ENCODE results near the gene TPRX1. TPM values are rescaled to one million over a fixed set of nuclear protein-coding genes. Genes with fewer than 3 reads are reported as not detected.
"Not testable (repeated sequence)": the region's sequence is repeated elsewhere in the genome, so short reads cannot be mapped to it uniquely, and the experiment has no call there.

The TPRX1 gene
- total RNA-seq, 2 donors from 2014 or later, result not detected

- H3K27me3 Mint-ChIP-seq (ENCODE audit: low read depth), result no peaks in the 10 kb centered on the region
- H3K4me3 Mint-ChIP-seq, result no peak overlapping the region
- no peak overlapping the region for H3K27ac Mint-ChIP-seq
- no peak for ATAC-seq (replicated peaks in 1 of 2)
- H3K4me1 Mint-ChIP-seq (ENCODE audit: low read depth), result peaks cover 32% of the 10 kb centered on the region
- no peak for DNase-seq
- H3K36me3 Mint-ChIP-seq (ENCODE audit: insufficient read depth in 2 of 2), result peaks cover 2 to 4% of the 10 kb centered on the region in 2 donors
- no peaks in the 10 kb centered on the region for H3K9me3 Mint-ChIP-seq
Observed at GRCh38 chr19:47776568-47776967, 27.8 kb downstream of the TPRX1 start.

GRCh38 chr19:47771291-47771690 is 33.1 kb downstream of the TPRX1 start:
- DNase-seq; H3K27ac Mint-ChIP-seq; H3K27me3 Mint-ChIP-seq (ENCODE audit: low read depth); H3K4me3 Mint-ChIP-seq; H3K4me1 Mint-ChIP-seq (ENCODE audit: low read depth); H3K9me3 Mint-ChIP-seq; H3K36me3 Mint-ChIP-seq (ENCODE audit: insufficient read depth in 2 of 2); ATAC-seq (replicated peaks in 1 of 2): not testable (repeated sequence)

- Mint-ChIP-seq H3K4me3 (no peak overlapping the region), H3K27ac (no peak overlapping the region), H3K36me3 (ENCODE audit: insufficient read depth in 2 of 2) (no peaks in the 10 kb centered on the region), H3K9me3 (no peaks in the 10 kb centered on the region), H3K27me3 (ENCODE audit: low read depth) (no peaks in the 10 kb centered on the region), H3K4me1 (ENCODE audit: low read depth) (peaks cover 12% of the 10 kb centered on the region)
- ATAC-seq (replicated peaks in 1 of 2) (no peak), DNase-seq (no peak)
Observed at GRCh38 chr19:47769534-47769933, 34.8 kb downstream of the TPRX1 start.

GRCh38 chr19:47768604-47769003 is 35.7 kb downstream of the TPRX1 start:
- Mint-ChIP-seq H3K27me3 (ENCODE audit: low read depth) (no peaks in the 10 kb centered on the region), H3K4me1 (ENCODE audit: low read depth) (peaks cover 12% of the 10 kb centered on the region), H3K4me3 (no peak overlapping the region), H3K9me3 (no peaks in the 10 kb centered on the region), H3K36me3 (ENCODE audit: insufficient read depth in 2 of 2) (no peaks in the 10 kb centered on the region), H3K27ac (no peak overlapping the region)
- DNase-seq (no peak), ATAC-seq (replicated peaks in 1 of 2) (no peak)

GRCh38 chr19:47767349-47767748 is 37.0 kb downstream of the TPRX1 start:
- Mint-ChIP-seq H3K4me3 (no peak overlapping the region), H3K36me3 (ENCODE audit: insufficient read depth in 2 of 2) (no peaks in the 10 kb centered on the region), H3K27me3 (ENCODE audit: low read depth) (no peaks in the 10 kb centered on the region), H3K9me3 (no peaks in the 10 kb centered on the region), H3K4me1 (ENCODE audit: low read depth) (peaks cover 12% of the 10 kb centered on the region), H3K27ac (no peak overlapping the region)
- DNase-seq, result no peak
- ATAC-seq (replicated peaks in 1 of 2), result no peak

GRCh38 chr19:47766670-47767069 is 37.7 kb downstream of the TPRX1 start:
- no peak overlapping the region for H3K4me3 Mint-ChIP-seq

GRCh38 chr19:47766359-47766620 is 38.1 kb downstream of the TPRX1 start:
- DNase-seq, result no peak
- Mint-ChIP-seq H3K27me3 (ENCODE audit: low read depth) (no peaks in the 10 kb centered on the region), H3K36me3 (ENCODE audit: insufficient read depth in 2 of 2) (no peaks in the 10 kb centered on the region), H3K9me3 (no peaks in the 10 kb centered on the region), H3K4me1 (ENCODE audit: low read depth) (peaks cover 12% of the 10 kb centered on the region), H3K27ac (no peak overlapping the region), H3K4me3 (no peak overlapping the region)
- peak in 1 of 2 donors; percentile 14 for ATAC-seq (replicated peaks in 1 of 2)

More at GRCh38 chr19:47766670-47767069, 37.7 kb downstream of the TPRX1 start:
- ATAC-seq (replicated peaks in 1 of 2), result no peak
- H3K4me1 Mint-ChIP-seq (ENCODE audit: low read depth), result peaks cover 12% of the 10 kb centered on the region
- no peak for DNase-seq
- no peak overlapping the region for H3K27ac Mint-ChIP-seq
- H3K36me3 Mint-ChIP-seq (ENCODE audit: insufficient read depth in 2 of 2), result no peaks in the 10 kb centered on the region
- no peaks in the 10 kb centered on the region for H3K9me3 Mint-ChIP-seq
- H3K27me3 Mint-ChIP-seq (ENCODE audit: low read depth), result no peaks in the 10 kb centered on the region

- Mint-ChIP-seq H3K9me3 (no peaks in the 10 kb centered on the region), H3K36me3 (ENCODE audit: insufficient read depth in 2 of 2) (no peaks in the 10 kb centered on the region), H3K27me3 (ENCODE audit: low read depth) (no peaks in the 10 kb centered on the region), H3K4me1 (ENCODE audit: low read depth) (peaks cover 10% of the 10 kb centered on the region), H3K4me3 (no peak overlapping the region), H3K27ac (no peak overlapping the region)
- ATAC-seq (replicated peaks in 1 of 2) (peak; percentile 50 to 52), DNase-seq (peak; percentile 36 to 41)
Observed at GRCh38 chr19:47765523-47766358, 38.6 kb downstream of the TPRX1 start.

- H3K27me3 Mint-ChIP-seq (ENCODE audit: low read depth); H3K27ac Mint-ChIP-seq; H3K4me1 Mint-ChIP-seq (ENCODE audit: low read depth); H3K4me3 Mint-ChIP-seq; H3K9me3 Mint-ChIP-seq; H3K36me3 Mint-ChIP-seq (ENCODE audit: insufficient read depth in 2 of 2); ATAC-seq (replicated peaks in 1 of 2); DNase-seq: not testable (repeated sequence)
Observed at GRCh38 chr19:47764705-47765104, 39.6 kb downstream of the TPRX1 start.

- H3K27ac Mint-ChIP-seq, result no peak overlapping the region
- H3K27me3 Mint-ChIP-seq (ENCODE audit: low read depth), result no peaks in the 10 kb centered on the region
- peaks cover 3 to 11% of the 10 kb centered on the region in 2 donors for H3K36me3 Mint-ChIP-seq (ENCODE audit: insufficient read depth in 2 of 2)
- ATAC-seq (replicated peaks in 1 of 2) (no peak), DNase-seq (no peak)
- no peak overlapping the region for H3K4me3 Mint-ChIP-seq
- peaks cover 5% of the 10 kb centered on the region for H3K4me1 Mint-ChIP-seq (ENCODE audit: low read depth)
- H3K9me3 Mint-ChIP-seq, result no peaks in the 10 kb centered on the region
Observed at GRCh38 chr19:47762615-47763308, 41.6 kb downstream of the TPRX1 start.

GRCh38 chr19:47762151-47762550 is 42.2 kb downstream of the TPRX1 start:
- Mint-ChIP-seq H3K4me1 (ENCODE audit: low read depth) (peaks cover 5% of the 10 kb centered on the region), H3K27ac (no peak overlapping the region), H3K9me3 (no peaks in the 10 kb centered on the region), H3K4me3 (no peak overlapping the region), H3K27me3 (ENCODE audit: low read depth) (no peaks in the 10 kb centered on the region), H3K36me3 (ENCODE audit: insufficient read depth in 2 of 2) (peaks cover 3 to 13% of the 10 kb centered on the region in 2 donors)
- DNase-seq (no peak), ATAC-seq (replicated peaks in 1 of 2) (no peak)

- Mint-ChIP-seq H3K27ac (no peak overlapping the region), H3K36me3 (ENCODE audit: insufficient read depth in 2 of 2) (peaks cover 3 to 16% of the 10 kb centered on the region in 2 donors), H3K4me1 (ENCODE audit: low read depth) (peaks cover 5% of the 10 kb centered on the region), H3K9me3 (no peaks in the 10 kb centered on the region), H3K27me3 (ENCODE audit: low read depth) (no peaks in the 10 kb centered on the region), H3K4me3 (no peak overlapping the region)
- DNase-seq (no peak), ATAC-seq (replicated peaks in 1 of 2) (no peak)
Observed at GRCh38 chr19:47761566-47761965, 42.8 kb downstream of the TPRX1 start.

- ATAC-seq (replicated peaks in 1 of 2) (no peak), DNase-seq (no peak)
- Mint-ChIP-seq H3K9me3 (no peaks in the 10 kb centered on the region), H3K27ac (no peak overlapping the region), H3K4me1 (ENCODE audit: low read depth) (peaks cover 5% of the 10 kb centered on the region), H3K36me3 (ENCODE audit: insufficient read depth in 2 of 2) (peaks cover 3 to 16% of the 10 kb centered on the region in 2 donors), H3K27me3 (ENCODE audit: low read depth) (no peaks in the 10 kb centered on the region), H3K4me3 (no peak overlapping the region)
Observed at GRCh38 chr19:47760632-47760999, 43.7 kb downstream of the TPRX1 start.

GRCh38 chr19:47758443-47758804 is 45.9 kb downstream of the TPRX1 start:
- H3K36me3 Mint-ChIP-seq (ENCODE audit: insufficient read depth in 2 of 2), result peaks cover 3 to 22% of the 10 kb centered on the region in 2 donors
- H3K4me1 Mint-ChIP-seq (ENCODE audit: low read depth), result no peaks in the 10 kb centered on the region
- no peak overlapping the region for H3K4me3 Mint-ChIP-seq
- H3K27ac Mint-ChIP-seq, result no peak overlapping the region
- no peaks in the 10 kb centered on the region for H3K27me3 Mint-ChIP-seq (ENCODE audit: low read depth)
- ATAC-seq (replicated peaks in 1 of 2) (no peak), DNase-seq (no peak)
- H3K9me3 Mint-ChIP-seq, result no peaks in the 10 kb centered on the region
